ENCODE measurements around the gene ZNF816.
A peak's percentile ranks its signal among the peaks of the same experiment; 100 is the strongest.
"Not testable (repeated sequence)": the region's sequence is repeated elsewhere in the genome, so short reads cannot be mapped to it uniquely, and the experiment has no call there.

ZNF816 gene

DNA sequence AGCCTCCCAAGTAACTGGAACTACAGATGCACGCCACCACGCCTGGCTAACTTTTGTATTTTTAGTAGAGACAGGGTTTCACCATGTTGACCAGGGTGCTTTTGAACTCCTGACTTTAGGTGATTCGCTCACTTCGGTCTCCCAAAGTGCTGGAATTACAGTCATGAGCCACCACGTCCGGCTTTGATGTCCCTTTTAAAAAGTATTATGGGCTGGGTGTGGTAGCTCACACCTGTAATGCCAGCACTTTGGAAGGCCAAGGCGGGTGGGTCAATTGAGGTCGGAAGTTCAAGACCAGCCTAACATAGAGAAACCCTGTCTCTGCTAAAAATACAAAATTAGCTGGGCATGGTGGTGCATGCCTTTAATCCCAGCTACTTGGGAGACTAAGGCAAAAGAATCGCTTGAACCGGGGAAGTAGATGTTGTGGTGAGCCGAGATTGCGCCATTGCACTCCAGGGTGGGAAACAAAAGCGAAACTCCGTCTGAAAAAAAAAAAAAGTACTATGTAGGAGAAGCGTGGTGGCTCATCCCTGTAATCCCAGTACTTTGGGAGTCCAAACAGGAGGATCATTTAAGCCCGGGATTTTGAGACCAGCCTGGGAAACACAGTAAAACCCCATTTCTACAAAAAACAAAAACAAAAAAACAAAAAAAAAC, 28.2 kb upstream of the ZNF816 start:
- TF ChIP-seq ZNF274 (IDR thresholded peaks at IDR 0.05; ENCODE audit: low read depth, low read length) = no peak

DNA sequence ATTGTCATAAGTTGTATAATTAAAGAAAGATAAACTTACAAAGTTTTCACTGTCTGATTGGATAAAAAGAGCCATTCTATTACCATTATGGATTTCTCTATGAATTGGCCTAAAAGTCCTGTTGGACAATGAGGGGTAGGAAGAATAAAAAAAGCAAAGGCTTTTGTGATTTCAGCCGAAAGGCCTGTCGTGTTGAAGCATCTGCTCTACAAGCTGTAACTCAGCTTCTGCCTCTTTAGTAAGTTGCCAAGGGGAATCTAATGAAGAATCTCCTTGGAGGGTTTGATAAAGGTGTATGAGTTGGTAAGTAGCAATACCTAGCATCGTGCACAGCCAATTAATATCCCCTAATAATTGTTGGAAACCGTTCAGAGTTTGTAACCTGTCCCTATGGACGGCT, 25.8 kb upstream of the ZNF816 start:
- H3K4me3 ChIP-seq (ENCODE audit: low read length) = no peak overlapping the region

More for the DNA sequence above, 28.2 kb upstream of the ZNF816 start:
- no peak overlapping the region for H3K4me3 ChIP-seq (ENCODE audit: low read length)

DNA sequence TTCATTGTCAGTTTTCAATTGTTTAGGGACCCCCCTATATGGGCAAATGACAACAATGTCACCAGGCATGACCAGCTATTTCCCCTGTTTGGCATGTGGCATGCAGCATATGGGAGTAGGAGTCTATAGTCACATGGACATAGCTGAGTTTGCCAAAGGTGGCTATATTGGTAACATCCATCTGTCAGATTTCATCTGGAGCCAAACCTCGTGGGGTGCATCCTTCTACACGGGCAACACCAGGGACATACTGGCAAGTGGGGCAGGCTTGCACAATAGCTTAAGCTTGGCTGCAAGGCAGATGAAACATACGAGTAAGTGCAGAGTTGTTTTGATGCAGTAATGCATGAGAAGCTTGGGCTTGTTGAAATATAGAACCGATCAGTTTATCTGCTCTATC, 24.5 kb upstream of the ZNF816 start:
- H3K4me3 ChIP-seq (ENCODE audit: low read length) = no peak overlapping the region
- TF ChIP-seq ZNF274 (IDR thresholded peaks at IDR 0.05; ENCODE audit: low read depth, low read length) = no peak

More for the DNA sequence above, 25.8 kb upstream of the ZNF816 start:
- TF ChIP-seq ZNF274 (IDR thresholded peaks at IDR 0.05; ENCODE audit: low read depth, low read length) = no peak

DNA sequence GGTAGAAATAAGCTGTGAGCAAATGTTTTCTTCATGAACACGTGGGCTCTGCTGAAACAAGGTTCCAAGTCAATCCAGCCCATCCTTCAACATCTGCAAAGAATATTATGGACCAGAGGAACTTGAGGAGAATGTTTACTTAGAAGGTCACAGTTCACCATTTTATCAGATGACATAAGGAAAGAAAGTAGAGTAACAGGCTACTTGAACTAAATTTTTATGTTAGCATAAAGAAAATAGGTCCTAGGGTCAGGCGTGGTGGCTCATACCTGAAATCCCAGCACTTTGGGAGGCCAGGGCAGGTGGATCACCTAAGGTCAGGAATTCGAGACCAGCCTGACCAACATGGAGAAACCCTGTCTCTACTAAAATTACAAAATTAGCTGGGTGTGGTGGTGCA, 20.5 kb upstream of the ZNF816 start:
- H3K4me3 ChIP-seq (ENCODE audit: low read length) = not testable (repeated sequence)

DNA sequence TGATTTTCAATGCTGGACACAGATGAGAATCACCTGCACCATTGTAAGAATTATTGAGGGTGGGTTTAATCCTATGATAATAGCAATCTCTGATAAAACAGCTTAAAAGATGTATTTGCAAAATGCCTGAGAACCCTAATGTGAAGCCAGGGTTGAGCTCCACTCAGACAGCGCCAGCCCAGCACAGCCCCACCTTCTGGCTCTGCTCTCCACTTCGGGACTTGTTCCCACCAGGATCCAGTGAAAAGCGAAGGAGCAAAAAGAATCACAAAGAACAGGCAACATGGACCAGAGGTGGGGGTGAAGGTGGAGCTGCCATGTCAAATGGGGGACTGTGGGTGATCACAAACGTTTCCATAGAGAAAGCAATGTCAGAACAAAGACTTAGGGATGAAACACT, 18.6 kb upstream of the ZNF816 start:
- H3K4me3 ChIP-seq (ENCODE audit: low read length) = no peak overlapping the region
- TF ChIP-seq ZNF274 (IDR thresholded peaks at IDR 0.05; ENCODE audit: low read depth, low read length) = no peak

DNA sequence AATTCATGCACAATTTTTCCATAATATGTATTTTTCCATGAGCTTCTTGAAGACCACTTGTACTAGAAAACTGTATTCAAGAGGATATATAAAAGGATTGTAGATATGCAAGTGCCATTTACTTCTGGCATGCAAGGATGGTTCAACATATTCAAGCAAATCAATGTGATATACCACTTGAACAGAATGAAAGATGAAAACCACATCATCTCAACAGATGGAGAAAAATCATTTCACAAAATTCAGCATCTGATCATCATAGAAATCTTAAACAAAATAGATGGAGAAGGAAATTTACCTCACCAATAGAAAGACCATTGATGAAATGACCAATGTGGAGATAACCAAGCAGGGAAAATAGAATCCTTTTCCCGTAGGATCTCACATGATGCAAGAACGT, 5.1 kb upstream of the ZNF816 start:
- no peak for TF ChIP-seq ZNF274 (IDR thresholded peaks at IDR 0.05; ENCODE audit: low read depth, low read length)

DNA sequence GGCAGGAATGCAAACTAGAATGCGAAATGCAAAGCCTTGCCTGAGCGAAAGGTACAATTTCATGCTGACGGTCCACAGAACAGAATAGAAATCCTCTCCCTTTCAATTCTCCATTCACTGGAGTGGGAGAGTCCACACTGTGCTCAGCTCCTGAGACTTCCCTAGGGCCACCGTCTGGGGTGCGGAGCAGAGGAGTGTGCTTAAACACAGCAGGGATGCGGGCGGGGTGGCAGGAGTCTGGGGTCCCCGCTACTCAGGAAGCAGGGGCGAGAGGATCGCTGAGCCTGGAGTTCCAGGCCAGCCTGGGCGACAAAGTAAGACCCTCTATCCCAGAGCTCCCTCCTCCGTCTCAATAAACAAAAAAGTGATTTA, 552 bp upstream of the ZNF816 start:
- peak overlapping the region; percentile 64; the same call in 1 of the 2 replicates for H3K4me3 ChIP-seq (ENCODE audit: low read length)
- no peak for TF ChIP-seq ZNF274 (IDR thresholded peaks at IDR 0.05; ENCODE audit: low read depth, low read length)

More for the DNA sequence above, 5.1 kb upstream of the ZNF816 start:
- H3K4me3 ChIP-seq (ENCODE audit: low read length) = no peak overlapping the region

DNA sequence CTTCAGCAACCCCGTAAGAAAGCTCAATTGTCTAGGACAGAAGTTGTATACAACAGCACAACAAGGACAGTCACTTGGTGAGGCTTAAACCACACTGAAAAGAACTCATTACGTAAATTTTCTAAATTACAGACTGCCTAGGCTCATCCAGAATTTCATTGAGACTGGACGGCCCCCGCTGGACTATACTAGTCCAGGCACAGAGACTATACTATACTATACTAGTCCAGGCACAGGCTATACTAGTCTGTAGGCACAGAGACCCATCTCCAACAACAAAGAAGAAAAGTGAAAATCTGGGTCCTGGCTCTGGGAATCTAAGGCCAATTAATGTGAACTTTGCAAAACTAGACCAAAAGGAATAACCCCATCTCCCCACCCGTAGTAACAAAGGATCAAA, 700 bp downstream of the ZNF816 start:
- no peak for TF ChIP-seq ZNF274 (IDR thresholded peaks at IDR 0.05; ENCODE audit: low read depth, low read length)
- H3K4me3 ChIP-seq (ENCODE audit: low read length) = peak overlapping the region; percentile 85

DNA sequence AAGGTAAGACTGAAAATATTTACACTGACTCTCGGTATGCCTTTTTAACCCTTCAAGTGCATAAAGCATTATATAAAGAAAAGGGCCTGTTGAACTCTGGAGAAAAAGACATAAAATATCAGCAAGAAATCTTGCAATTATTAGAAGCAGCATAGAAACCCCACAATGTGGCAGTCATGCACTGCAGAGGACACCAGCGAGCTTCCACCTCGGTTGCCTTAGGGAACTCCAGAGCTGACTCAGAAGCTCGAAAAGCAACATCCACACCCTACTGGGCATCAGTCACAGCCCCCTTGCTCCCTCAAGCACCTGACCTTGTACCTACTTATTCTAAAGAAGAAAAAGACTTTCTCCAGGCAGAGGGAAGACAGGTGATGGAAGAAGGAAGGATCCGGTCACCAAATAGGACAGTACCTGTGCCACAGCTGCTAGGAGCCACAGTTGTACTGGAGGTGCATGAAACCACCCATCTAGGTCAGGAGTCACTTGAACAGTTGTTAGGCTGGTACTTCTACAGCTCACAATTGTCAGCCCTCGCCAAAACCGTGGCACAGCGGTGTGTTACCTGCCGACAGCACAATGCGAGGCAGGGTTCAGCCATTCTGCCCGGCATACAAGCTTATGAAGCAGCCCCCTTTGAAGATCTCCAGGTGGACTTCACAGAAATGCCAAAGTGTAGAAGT, 2.9 kb downstream of the ZNF816 start:
- no peak overlapping the region for H3K4me3 ChIP-seq (ENCODE audit: low read length)
- no peak for TF ChIP-seq ZNF274 (IDR thresholded peaks at IDR 0.05; ENCODE audit: low read depth, low read length)

DNA sequence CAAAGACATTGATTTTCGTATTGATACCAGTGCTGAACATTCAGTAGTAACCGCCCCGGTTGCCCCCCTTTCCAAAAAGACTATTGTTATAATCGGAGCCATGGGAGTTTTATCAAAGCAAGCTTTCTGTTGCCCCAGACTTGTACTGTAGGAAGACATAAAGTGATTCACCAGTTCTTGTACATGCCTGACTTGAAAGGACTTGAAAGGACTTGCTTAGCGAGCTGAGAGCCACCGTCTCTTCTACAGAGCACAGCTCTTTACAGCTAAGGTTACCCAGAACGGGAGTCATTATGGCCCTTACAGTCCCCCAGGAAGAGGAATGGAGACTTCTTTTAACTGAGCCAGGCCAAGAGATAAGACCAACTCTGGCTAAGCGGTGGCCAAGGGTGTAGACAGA, 5.1 kb downstream of the ZNF816 start:
- TF ChIP-seq ZNF274 (IDR thresholded peaks at IDR 0.05; ENCODE audit: low read depth, low read length) = no peak
- no peak overlapping the region for H3K4me3 ChIP-seq (ENCODE audit: low read length)

DNA sequence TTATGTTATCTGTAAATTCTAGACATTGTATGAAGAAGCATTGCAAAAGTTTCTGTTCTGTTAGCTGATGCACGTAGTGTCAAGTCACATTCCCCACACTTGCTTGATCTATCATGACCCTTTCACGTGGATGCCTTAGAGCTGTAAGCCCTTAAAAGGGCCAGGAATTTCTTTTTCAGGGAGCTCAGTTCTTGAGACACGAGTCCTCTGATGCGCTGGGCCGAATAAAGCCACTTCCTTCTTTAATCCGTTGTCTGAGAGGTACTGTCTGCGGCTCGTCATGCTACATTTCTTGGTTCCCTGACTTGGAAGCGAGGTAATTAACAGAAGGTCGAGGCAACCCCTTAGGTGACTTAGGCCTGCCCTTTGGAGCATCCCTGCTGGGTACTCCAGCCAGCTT, 5.8 kb downstream of the ZNF816 start:
- H3K4me3 ChIP-seq (ENCODE audit: low read length) = no peak overlapping the region
- TF ChIP-seq ZNF274 (IDR thresholded peaks at IDR 0.05; ENCODE audit: low read depth, low read length) = no peak

DNA sequence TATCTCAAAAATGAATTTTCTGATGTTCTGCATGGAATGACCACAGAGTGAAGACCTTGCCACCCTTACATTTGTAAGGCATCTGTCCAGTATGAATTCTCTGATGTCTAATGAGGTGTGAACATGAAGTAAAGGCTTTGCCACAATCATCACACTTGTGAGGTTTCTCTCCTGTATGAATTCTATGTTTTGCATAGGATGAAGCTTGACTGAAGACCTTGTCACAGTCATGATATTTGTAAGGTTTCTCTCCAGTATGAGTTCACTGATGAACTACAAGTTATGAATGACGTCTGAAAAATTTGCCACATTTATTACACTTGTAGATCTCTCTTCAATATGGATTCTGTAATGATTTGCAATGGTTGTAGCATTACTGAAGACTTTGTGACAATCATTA, 13.3 kb downstream of the ZNF816 start:
- TF ChIP-seq ZNF274 (IDR thresholded peaks at IDR 0.05; ENCODE audit: low read depth, low read length) = peak; percentile 29; the same call in 1 of the 2 replicates

DNA sequence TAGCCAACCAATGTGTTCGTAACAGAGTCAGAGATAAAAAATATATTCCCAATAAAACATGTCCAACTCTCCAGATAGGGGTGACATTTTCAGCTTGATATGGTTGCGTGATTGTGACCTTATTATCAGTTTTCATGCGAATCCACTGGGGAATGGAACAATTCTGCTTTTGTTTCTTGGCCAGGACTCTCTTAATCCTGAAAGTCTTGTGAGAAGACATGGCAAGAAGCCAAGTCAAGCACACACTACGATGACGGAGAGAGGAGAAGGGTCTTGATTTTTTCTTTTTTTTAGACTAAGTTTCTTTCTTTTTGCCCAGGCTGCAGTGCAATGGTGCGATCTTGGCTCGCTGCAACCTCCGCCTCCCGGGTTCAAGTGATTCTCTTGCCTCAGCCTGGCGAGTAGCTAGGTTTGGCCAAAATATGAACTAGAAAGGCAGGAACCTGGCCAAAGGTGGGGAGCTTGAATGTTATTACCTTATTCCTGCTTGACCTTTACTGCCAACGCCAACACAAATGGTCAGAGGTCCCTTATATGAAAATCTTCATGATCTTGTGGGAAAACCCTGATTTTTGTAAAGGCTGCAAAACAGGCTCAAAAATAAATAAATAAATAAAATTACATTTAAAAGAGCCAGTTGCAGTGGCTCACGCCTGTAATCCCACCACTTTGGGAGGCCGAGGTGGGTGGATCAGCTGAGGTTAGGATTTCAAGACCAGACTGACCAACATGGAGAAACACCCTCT, 14.5 kb downstream of the ZNF816 start:
- H3K4me3 ChIP-seq (ENCODE audit: low read length) = no peak overlapping the region
- TF ChIP-seq ZNF274 (IDR thresholded peaks at IDR 0.05; ENCODE audit: low read depth, low read length) = no peak

More for the DNA sequence above, 13.3 kb downstream of the ZNF816 start:
- H3K4me3 ChIP-seq (ENCODE audit: low read length) = no peak overlapping the region

DNA sequence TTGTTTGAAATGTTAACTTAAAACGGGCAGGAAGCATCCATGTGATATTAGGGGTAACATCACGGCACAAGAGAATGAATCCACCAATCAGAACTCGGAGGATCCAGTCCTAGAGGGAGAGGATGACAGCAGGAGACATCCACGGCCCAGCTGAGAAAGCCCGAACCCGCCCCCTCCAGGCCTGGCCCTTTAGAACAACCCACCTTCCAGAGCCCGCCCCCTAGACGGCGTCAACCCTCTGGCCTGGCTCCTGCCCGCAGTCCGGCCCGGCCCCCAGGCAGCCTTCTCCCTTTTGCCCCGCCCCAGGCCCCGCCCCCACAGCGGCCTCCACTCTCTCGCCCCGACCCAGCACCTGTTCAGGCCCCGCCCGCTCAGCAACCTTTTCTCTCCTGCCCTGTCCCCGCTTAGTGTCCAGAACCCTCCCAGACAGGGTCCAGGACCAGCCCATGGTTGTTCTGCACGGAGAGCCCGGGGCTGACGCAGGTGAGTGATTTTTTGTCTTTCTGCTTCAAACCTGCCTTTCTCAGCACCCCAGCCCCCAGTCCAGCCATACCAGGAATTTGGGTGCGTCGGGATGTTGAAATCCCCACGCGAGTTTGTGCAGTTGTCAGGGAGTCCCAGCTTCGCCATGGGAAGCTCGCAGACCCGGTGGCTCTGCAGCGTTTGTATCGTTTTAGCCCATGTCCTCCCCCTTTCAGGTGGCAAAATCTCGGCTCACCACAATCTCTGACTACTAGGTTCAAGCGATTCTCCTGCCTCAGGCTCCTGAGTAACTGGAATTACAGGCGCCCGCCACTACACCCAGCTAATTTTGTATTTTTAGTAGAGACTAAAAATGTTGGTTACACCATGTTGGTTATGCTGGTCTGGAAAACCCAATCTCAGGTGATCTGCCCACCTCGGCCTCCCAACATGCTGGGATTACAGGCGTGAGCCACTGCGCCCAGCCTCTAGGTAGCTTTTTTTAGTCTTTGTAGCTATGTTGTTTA, 16.1 kb downstream of the ZNF816 start:
- H3K4me3 ChIP-seq (ENCODE audit: low read length) = no peak overlapping the region
- TF ChIP-seq ZNF274 (IDR thresholded peaks at IDR 0.05; ENCODE audit: low read depth, low read length) = no peak
